Activated naive CD4-positive, alpha-beta T cell treated with Interleukin-2 at 50 U/mL for 16 hours (primary cell): ENCODE measurements around the gene AGXT.

ENCODE experiments used
- DNase-seq: peaks from one replicate; pipeline ENCODE4 v3.0.0-alpha.2; 2020

Gene AGXT

DNA sequence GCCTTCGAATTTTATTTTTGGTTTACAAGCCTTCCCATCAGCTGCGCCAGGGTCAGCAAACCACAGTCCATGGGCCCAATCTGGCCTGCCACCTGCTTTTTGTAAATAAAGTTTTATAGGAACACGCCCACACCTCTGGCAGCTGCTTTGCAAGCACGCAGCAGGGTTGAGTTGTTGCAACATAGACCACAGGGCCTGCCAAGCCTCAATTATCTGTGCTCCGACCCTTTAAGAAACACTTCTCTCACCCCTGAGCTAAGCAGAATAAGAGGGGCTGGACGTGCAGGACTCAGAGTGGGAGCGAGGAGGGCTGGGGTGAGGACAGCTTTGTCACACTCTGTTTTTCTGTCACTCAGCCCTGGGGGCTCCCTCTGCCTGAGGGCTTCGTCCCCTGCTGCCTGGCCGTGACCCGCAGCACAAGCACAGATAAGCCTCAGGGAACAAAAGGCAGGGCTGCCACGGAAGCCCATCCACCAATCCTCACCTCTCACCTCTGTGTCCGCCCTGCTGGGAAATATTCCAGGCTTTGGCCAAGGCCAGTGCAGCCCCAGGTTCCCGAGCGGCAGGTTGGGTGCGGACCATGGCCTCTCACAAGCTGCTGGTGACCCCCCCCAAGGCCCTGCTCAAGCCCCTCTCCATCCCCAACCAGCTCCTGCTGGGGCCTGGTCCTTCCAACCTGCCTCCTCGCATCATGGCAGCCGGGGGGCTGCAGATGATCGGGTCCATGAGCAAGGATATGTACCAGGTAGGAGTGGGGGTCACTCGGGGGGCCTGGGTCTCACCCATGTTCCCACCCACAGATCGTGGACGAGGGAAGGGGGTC, at the start of gene AGXT:
AGXT (plus strand) TSS at position 539 of the 823 bp plus-strand sequence; CDS start at position 581, 42 bp downstream.
- no peak for DNase-seq

DNA sequence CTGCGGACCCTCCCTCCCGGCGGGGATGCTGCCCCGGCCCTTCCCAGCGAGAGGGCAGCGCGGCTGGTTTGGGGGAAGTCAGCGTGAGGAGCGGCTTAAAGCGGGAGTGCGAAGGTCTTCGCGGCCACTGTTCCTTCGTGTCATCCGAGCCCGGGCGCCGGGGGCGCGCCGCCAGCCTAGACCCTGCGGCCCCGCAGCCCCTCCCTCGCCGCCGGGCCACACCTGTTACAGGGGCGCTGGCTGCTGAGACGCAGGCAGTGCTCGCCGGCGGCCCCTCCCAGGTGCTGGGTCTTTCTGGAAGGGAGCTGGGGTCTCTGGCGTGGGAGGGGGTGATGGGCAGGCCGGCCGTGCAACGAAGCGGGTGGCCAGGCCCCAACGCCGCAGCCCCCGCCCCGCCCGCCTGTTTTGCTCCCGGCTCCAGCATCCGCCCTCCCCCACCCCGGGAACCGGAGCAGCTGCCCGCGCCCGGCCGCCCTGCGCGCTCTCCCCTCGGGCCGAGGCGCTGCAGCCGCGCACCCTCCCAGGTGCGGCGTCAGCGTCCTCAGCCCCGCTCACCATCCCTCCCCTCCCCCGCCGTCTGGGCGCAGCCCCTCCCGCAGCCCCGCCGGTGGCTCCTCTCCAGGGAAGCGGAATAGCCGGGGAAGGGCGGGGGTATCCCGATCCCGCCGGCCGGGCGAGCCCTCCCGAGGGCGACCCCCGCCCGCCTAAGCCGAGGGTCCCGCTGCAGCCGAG, 49.3 kb upstream of the AGXT start:
- no peak for DNase-seq

DNA sequence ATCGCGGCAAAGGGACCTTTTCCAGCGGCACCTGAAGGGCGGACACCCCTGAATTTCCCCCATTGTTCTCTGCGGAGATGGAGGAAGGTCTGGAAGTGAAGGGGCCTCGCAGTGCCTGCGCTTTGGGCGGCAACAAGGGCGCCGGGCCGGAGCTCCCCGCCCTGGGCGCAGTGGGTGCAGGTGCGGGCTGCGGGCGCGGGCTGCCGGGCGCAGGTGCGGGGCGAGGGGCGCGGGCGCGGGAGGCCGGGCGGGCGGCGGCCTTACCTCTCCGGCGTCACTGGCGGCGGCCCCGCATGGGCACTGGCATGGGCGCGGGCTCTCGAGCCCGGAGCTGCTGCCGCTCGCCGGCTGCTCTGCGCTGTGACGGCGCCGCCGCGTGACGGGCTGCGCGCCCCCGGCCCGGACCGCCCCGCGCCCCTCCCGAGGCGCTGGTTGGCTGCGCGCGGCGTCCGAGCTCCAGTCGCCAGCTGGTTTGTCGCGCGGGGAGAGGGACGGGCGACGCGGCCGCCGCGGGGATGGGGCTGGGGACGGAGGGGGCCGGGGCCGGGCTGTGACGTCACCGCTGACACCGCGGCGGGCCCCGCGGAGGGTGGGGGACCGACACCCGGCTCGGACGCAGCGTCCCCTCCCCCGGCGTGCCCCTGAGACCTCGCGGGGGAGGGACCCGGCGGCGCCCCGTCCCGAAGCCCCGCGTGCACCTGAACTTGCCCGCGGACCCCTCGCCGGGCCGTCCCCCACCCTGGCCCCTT, 48.6 kb upstream of the AGXT start, which contains the start of gene KIF1A:
KIF1A (minus strand) TSS at position 362 of the 749 bp plus-strand sequence. CDS start 22,467 bp downstream, outside the sequence.
- peak; percentile 7 for DNase-seq

DNA sequence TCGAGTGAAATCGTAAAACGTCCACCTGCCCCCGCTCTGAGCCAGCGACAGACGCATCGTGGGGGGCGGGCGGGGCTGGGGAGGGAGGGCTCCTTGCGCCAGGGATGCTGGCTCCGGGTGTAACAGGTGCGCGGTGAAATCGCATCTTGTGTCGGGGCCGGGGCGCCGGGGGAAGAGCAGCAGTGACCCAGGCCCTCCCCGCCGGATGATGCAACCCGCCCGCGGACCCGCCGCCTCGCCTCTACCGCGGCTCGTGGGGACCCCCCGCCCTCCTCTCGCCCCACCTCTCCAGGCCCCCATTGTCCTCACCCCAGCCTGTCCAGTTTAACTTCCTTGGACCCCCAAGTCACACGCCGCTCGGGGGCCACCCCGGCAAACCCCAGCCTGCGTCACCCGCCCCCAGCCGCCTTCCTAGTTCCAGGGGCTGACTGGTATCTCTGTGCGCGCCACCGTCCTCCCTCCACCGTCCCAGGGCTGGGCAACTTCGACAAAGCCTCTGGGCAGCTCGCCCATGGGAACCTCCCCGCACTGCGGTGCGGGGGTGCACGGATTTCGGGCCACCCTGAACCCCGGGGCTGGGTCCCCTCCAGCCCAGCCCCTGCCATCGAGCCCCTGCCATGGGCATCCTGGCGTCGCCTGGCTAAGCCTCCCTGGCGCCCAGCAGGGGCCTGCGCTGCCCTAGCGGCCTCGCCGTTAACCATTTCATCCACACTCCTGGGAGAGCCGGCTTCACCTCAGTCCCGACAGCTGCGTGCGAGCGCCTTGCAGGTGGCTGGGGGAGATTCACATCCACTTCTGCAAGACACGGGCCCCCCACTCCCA, 47.8 kb upstream of the AGXT start:
- peak; percentile 34 for DNase-seq

DNA sequence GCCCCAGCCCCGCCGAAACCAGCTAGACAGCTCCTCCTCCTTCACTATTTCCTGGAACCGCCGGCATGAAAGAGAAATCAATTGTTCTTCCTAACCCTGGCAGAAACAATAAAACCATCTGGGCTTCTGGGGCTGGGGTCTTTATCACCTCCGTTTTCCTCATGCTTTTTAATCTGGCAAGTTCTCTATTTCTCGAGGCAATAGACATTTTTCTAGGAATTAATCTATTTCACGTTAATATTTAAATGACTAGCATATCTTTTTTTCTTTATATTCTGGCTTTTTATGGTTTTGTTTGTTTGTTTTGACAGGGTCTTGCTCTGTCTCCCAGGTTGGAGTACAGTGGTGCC, 47.2 kb upstream of the AGXT start:
- no peak for DNase-seq

DNA sequence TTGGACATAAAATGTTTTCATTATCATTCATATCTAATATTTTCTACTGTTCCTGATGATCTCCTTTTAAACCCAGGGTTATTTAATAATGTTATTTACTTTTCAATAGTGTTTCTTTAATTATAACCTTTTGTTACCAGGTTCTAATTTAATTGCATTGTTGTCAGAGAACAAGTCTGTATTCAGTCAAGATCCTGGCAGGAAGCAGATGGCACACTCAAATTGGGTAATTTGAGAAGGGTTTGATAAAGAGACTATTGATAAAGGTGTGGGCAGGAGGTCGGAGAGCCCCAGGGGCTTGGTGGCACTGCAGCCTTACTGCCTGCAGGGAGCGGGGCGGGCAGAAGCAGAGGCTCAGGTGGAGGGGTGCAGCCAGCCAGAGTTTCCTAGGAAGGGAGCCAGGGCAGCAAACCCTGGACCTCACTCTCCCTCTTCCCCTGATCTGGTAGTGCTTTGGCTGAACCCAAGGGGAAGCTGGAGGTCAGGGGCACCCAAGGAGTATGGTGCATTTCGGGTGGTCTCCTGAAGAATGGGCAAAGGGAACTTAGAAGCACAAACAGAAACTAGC, 46.3 kb upstream of the AGXT start:
- DNase-seq: no peak

DNA sequence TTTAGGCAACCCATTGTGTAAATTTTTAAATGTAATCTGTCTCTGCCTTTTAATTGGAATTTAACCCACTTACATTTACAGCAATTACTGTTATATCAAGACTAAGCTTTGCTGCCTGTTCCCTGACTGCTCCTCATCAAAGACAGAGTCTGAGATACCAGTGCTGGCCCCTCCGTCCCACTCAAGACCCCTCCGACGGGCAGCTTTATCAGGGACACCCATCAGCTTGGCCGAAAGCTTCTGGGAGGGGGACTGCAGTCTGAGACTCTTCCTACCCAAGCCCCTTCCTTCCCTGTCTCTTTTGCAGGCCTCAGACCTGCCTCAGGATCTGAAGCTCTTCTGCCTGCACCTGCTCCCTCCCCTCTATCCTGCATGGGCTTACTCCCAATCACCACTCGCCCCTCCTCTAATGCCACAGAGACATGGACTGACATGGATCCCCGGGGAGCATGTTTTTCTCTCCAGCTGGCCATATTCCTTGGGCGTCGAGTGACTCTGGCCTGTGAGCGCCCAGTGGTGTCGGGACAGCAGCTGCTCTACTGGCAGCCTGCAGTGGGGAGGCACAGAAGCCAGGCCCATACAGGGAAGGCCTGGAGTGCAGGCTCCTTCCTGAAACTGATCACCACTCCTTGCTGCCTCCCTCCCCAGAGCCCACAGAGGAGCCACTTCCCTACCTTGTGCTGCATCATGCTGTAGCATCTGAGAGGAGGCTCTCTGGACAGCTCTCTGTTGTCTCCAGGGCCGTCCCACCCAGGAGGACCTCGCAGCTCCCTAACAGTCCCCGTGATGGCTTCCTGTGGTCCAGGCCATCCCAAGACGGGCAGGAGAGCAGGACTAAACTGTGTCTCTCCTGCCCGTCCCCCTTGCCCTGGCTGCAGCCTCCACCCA, 44.9 kb upstream of the AGXT start:
- no peak for DNase-seq

DNA sequence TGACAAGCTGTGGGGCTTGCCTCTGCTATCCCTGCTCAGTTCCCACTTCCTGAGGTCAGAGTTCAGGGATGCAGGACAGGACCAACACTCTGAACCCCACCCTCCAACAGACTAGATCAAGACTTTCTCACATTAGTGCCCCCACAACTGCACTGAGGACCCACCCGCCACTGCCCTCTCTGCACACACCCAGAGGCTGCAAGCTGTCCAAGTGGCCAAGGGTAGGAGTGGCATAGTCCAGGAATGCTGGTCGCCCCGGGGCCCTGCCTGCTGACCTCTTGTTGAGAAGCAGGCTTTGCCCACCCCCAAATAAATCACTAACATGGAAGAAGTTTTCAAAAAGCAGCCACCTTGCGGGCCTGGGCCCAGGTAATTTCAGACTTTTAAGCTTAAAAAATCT, 43.1 kb upstream of the AGXT start:
- DNase-seq: no peak

DNA sequence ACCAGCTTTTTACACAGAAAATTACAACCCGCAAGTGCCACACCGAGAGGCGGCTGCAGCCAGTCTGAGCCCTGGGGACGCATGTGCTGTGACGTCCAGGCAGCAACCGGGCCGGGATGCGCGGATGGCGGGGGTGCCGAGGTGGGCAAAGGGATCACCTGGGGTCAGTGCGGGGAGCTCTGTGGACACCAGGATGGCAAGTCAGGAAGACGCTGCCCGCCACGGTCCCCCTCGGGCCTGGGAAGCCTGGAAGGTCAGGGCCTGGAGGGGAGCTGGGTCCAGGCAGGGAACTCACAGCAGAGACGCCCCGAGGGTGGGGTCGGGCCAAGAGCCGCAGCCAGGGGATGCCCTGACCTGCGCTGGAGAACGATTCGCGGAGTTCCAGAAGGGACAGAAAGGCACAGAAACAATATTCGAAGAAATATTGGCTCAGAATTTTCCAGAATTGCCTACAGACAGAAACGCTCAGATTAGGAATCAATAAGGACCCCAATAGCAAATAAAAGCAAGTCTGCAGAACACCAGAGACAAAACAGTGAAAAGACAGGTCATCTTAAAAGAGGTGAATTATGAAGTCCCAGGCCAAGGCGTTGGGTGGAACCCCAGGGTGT, 36.9 kb upstream of the AGXT start:
- DNase-seq: no peak

DNA sequence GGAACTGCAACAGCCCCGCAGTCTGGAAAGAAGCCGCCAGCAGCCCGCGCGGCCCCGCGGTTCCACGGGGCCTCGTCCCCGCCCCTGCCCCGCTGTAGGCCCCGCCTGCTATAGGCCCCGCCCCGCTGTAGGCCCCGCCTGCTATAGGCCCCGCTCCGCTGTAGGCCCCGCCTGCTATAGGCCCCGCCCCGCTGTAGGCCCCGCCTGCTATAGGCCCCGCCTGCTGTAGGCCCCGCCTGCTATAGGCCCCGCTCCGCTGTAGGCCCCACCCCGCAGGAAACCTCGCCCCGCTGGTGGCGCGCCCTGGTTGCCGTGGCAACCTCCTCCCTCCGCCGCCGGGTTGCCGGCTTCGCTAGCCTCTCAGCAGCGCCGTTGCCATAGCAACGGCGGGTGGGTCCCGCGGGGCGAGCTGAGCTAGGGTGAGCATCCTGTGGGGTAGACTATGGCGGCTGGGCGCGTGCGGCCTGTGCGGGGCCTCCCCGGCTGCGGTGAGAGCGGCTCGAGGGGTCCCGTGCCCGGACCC, 36.4 kb upstream of the AGXT start:
- peak; percentile 96 for DNase-seq

DNA sequence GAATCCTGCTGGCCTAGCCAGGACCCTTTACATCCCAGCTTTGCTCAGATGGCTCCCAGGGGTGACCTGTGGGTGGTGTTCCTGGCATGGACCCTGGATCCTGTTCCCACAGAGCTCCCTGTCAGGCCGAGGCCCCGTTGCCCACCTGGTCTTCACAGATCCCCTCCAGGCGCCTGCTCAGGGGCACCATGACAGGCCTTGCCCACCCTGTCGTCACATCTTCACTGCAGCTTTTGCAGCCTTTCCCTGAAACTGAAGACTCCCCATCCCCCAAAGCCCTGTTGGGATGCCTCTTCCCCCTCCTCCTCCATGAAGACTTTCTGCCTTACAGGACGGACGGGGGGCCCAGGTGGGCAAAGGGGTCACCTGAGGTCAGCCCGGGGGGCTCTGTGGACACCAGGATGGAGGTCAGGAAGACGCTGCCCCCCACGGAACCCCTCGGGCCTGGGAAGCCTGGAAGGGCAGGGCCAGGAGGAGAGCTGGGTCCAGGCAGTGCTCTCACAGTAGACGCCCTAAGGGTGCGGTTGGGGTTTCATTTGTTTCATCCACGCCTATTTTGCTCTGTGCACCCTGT, 35.6 kb upstream of the AGXT start:
- no peak for DNase-seq

DNA sequence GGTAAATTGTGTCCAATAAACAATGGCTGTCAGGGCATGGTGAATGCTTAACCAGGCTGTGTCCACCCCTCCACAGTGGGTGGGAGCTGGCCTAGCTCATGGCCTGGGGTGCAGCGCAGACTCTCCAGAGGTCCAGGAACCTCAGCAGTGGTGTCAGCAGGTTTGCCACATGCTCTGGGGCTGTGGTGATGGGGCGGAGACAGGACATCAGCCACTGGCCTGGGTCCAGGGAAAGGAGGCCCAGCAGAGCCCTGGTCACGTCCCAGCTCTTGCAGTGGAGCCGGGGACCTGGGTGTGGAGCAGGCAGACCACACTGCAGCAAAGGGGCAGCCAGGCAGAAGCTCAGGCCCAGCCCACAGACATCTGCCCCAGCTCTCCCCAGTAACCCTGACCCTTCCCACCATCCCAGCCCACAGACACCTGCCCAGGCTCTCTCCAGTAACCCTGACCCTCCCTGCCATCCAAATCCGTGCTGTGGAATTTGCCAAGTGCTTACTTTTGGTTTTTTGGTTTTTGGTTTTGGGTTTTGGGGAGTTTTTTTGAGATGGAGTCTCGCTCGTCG, 34.8 kb upstream of the AGXT start:
- no peak for DNase-seq

DNA sequence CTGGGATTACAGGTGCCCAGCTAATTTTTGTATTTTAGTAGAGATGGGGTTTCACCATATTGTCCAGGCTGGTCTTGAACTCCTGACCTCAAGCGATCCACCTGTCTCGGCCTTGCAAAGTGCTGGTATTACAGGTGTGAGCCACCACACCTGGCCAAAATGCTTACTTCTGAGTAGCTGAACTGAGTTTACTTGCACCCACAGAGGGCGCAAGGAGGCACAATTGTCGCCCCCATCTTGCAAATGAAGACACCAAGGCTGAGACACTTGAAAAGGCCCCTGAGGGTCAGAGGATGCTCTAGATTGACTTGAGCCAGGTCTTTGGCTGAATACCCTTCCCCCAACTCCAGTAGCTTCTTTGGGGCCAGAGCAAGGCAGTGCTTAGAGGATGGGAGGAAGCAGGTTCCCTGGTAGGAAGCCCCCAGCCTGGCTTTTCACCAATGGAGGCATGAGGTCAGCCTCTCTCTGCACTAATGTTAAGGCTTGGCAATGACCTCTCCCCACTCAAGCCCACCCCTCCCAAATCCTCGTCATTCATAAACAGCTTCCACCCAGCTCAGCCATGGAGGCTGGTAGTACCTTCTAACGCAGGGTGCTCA, 34.1 kb upstream of the AGXT start:
- DNase-seq: no peak

DNA sequence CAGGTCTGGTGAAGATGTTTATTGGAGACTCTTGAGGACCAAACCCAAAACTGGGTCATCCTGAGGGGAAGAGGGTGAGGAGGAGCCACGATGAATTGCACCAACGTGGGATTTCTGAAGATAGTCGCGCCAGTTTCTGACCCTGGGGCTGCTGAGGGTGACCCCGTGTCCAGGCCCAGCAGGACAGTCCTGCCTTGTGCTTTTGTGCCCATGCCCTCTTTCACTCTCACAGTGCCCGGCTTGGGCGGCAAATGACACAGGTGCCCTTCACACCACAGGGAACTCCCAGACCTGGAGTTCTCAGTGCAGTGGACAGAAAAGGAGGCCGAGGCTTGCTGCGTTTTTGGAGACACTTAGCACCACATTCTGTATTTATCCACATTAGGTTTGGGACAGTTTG, 33.1 kb upstream of the AGXT start:
- no peak for DNase-seq

DNA sequence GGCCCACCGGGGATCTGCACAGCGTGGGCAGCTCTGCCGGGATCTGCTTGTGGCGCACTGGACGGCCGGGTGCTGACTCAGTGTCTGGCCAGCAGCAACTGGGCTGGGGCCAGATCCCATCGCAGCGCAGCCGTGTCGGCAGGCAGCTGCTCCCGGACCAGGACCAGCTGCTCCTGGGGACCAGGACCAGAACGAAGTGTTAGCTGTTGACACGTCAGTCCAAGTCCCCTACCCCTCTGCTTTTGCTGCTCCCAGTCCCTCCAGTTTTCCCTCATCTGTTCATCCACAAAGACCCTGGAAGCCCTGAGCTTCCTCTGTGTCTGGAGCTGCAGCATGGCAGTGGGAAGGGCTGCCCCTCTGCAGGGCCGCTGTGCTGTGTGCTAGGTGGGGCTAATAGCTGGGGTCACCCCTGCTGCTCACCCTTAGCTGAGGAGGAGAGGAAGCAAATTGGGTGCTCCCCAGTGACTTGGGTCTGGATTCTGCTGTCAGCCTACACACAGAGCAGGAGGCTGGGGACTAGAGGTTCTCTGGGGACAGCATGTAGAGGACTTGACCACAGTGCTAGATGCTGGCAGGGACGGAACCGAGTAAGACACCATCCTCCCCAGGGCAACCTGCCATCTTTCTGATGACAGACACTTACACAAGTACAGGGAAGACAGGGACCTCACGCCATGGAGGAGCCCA, 31.7 kb upstream of the AGXT start:
- DNase-seq: no peak

DNA sequence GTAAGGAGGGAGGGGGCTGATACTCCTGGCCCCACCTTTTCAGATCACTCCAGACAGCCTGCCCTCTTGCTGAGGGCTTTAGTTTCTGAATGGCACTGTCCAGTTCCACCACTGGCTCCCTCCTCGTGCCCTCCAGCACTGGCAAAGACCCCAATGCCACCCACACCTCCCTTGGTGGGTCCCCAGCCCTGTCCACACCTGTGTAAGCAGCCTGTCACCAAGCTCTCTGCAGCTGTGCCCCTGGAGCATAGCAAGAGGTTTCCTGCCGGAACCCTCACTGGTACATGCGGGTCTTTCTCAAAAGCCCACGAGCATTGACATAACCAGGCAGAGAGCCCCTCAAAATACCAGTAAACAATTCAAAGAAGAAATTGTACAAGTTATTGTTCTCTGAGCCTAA, 31.0 kb upstream of the AGXT start:
- no peak for DNase-seq

DNA sequence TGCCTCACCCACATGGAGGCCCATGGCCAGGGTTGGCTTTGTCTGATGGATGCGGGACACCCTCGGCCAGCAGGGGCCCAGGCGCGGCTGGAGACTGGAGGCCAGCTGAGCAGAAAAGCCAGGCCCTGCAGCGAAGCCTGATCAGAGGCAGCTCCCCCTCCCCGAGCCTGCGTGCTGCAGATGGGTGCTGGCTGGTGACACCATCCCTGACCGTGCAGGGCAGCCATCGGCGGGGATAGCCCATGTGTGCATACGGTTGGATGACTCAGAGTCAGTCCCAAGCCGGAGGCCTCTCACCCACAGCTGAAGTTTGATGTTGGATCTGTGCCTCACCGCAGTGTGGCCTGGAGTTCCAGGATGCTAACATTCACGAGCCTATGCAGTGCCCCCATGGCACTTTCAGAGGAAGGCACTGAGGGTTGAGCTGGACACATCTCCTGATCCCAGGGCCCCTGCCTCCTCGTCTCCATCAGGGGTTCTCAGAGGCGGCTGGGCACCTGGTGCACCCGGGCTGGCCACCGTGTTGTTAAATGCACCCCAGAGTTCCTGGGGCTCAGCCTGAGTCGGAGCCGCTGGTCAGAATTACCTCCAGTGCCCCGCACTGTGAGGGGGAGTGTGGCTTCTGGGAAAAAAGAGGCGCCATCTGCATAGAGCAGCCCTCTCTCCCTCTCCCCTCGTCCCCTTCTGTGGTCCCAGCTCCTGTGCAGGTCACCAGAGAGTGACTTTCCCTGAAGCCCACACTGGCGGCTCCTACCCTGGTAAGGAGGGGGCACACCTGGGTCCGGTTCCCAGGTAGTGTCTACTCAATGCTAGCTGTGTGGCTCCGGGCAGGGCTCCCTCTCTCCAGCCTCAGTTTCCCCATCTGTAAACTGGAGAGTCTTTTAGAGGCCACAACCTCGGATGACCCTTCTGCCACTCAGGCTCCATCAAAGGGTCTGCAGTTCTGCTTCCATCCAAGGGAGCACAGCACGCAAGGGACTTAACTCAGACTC, 29.2 kb upstream of the AGXT start:
- no peak for DNase-seq
